H1 (cell line): ENCODE data around the gene MAP3K6. TPM values are rescaled to one million over a fixed set of nuclear protein-coding genes. Genes with fewer than 3 reads are reported as not detected.

Experiments used
- CTCF ChIA-PET: fragments of 300-600 bp; sonication (Branson Sonifier 250); formaldehyde crosslinking; loops from one replicate; lab custom pipeline; 2021; ENCODE audit not compliant: partially characterized antibody; lab: Charles Lee
- POLR2A ChIA-PET: fragments of 300-600 bp; sonication (Branson Sonifier 250); formaldehyde crosslinking; loops from one replicate; lab custom pipeline; 2021; ENCODE audit warnings: inconsistent platforms; ENCODE audit not compliant: partially characterized antibody; lab: Charles Lee
- DNase-seq, 2 experiments: peaks; one replicate each; pipeline versions ENCODE4 v3.0.0 to v3.0.0-alpha.2; 2010 to 2022; ENCODE audit warnings: low spot score in 2 of 2, low read depth in 1 of 2, mixed read lengths in 1 of 2
- FAIRE-seq: peaks from 2 replicates; lab custom pipeline; 2011; peaks lifted over from hg19 to GRCh38; lab: Jason Lieb, UNC
- H2AFZ ChIP-seq: 2 replicates; pipeline ENCODE4 v1.8.1; 2012; ENCODE audit warnings: low read length, inconsistent platforms
- H2AK5ac ChIP-seq: 2 replicates; pipeline ENCODE4 v1.6.1; 2013; ENCODE audit warnings: low read depth, low read length
- H2BK120ac ChIP-seq: replicated peaks from 2 replicates; pipeline ENCODE3; 2013; ENCODE audit warnings: low read depth, low read length, inconsistent platforms
- H2BK12ac ChIP-seq: 2 replicates; pipeline ENCODE4 v1.6.1; 2013; ENCODE audit warnings: low read depth, low read length
- H2BK15ac ChIP-seq: 2 replicates; pipeline ENCODE4 v1.6.1; 2013; ENCODE audit warnings: low read length
- H2BK20ac ChIP-seq: 2 replicates; pipeline ENCODE4 v1.6.1; 2013; ENCODE audit warnings: low read length
- H2BK5ac ChIP-seq: 2 replicates; pipeline ENCODE4 v1.6.1; 2013; ENCODE audit warnings: low read depth, low read length
- H3K14ac ChIP-seq: 2 replicates; pipeline ENCODE4 v1.6.1; 2013; ENCODE audit warnings: inconsistent platforms; ENCODE audit not compliant: insufficient read length
- H3K18ac ChIP-seq: 2 replicates; pipeline ENCODE4 v1.6.1; 2013; ENCODE audit warnings: low read length; ENCODE audit errors: extremely low read depth
- H3K23ac ChIP-seq: 2 replicates; pipeline ENCODE4 v1.6.1; 2013; ENCODE audit warnings: inconsistent platforms; ENCODE audit not compliant: insufficient read length
- H3K23me2 ChIP-seq: 2 replicates; pipeline ENCODE4 v1.6.1; 2013; ENCODE audit warnings: low read depth, low read length
- H3K27ac ChIP-seq: 2 replicates; pipeline ENCODE4 v1.6.1; 2011; ENCODE audit warnings: low read depth, low read length, inconsistent platforms
- H3K27me3 ChIP-seq, 4 experiments: replicated peaks in 1 of 4; 1 replicate in 1 of 4; 2 replicates in 3 of 4; pipeline versions ENCODE4 v1.6.1 to v1.8.1; 2011 to 2013; ENCODE audit warnings: low read length in 3 of 4, mild to moderate bottlenecking in 3 of 4, inconsistent platforms in 2 of 4, mixed read lengths in 2 of 4, moderate library complexity in 1 of 4; ENCODE audit not compliant: control insufficient read depth in 3 of 4, insufficient read depth in 3 of 4; ENCODE audit errors: extremely low read depth in 1 of 4
- H3K36me3 ChIP-seq, 4 experiments: 2 replicates each; pipeline versions ENCODE4 v1.6.1 to v1.8.1; 2011 to 2013; ENCODE audit warnings: mild to moderate bottlenecking in 4 of 4, low read length in 3 of 4, moderate library complexity in 2 of 4, control low read depth in 1 of 4, inconsistent platforms in 1 of 4; ENCODE audit not compliant: insufficient read depth in 4 of 4, control insufficient read depth in 2 of 4
- H3K4ac ChIP-seq: replicated peaks from 2 replicates; pipeline ENCODE3; 2013; ENCODE audit warnings: low read length, low read depth, mixed read lengths, inconsistent platforms; ENCODE audit not compliant: insufficient read length
- H3K4me1 ChIP-seq, 4 experiments: replicated peaks in 1 of 4; 1 replicate in 1 of 4; 2 replicates in 3 of 4; pipeline versions ENCODE4 v1.6.1 to v1.8.1; 2011 to 2013; ENCODE audit warnings: low read length in 3 of 4, inconsistent platforms in 2 of 4, mixed read lengths in 1 of 4; ENCODE audit not compliant: insufficient read depth in 4 of 4, control insufficient read depth in 3 of 4
- H3K4me2 ChIP-seq, 2 experiments: 2 replicates each; pipeline versions ENCODE4 v1.6.1 to v1.8.1; 2011 to 2013; ENCODE audit warnings: low read depth in 2 of 2, low read length in 2 of 2, control low read depth in 1 of 2, inconsistent platforms in 1 of 2, mild to moderate bottlenecking in 1 of 2; ENCODE audit not compliant: insufficient read depth in 1 of 2
- H3K4me3 ChIP-seq, 4 experiments: fragments of 200-600, 300-600 bp in 1 of 4; sonication (generic), shearing (Covaris generic), sonication (Bioruptor Twin) in 1 of 4; 2 replicates each; pipeline versions ENCODE4 v1.5.1 to v1.8.1; 2011 to 2016; ENCODE audit warnings: low read length in 4 of 4, low read depth in 3 of 4, control low read depth in 2 of 4, inconsistent platforms in 2 of 4, mild to moderate bottlenecking in 2 of 4, mixed read lengths in 1 of 4, moderate library complexity in 1 of 4; ENCODE audit not compliant: insufficient read depth in 2 of 4; ENCODE audit errors: extremely low read depth in 1 of 4
- H3K56ac ChIP-seq: replicated peaks from 2 replicates; pipeline ENCODE3; 2013; ENCODE audit warnings: low read depth, mild to moderate bottlenecking, mixed read lengths, low read length, inconsistent platforms; ENCODE audit not compliant: insufficient read length
- H3K79me1 ChIP-seq: 2 replicates; pipeline ENCODE4 v1.6.1; 2013; ENCODE audit warnings: low read depth, low read length, control low read depth
- H3K79me2 ChIP-seq, 2 experiments: 2 replicates each; pipeline versions ENCODE4 v1.6.1 to v1.8.1; 2012 to 2013; ENCODE audit warnings: low read length in 2 of 2, mild to moderate bottlenecking in 2 of 2, inconsistent platforms in 1 of 2; ENCODE audit not compliant: insufficient read depth in 2 of 2, control insufficient read depth in 1 of 2
- H3K9ac ChIP-seq, 4 experiments: replicated peaks in 1 of 4; 1 replicate in 1 of 4; 2 replicates in 3 of 4; pipeline versions ENCODE4 v1.6.1 to v1.8.1; 2011 to 2013; ENCODE audit warnings: low read depth in 3 of 4, low read length in 3 of 4, control low read depth in 2 of 4, mild to moderate bottlenecking in 2 of 4, moderate library complexity in 2 of 4, inconsistent platforms in 1 of 4; ENCODE audit errors: extremely low read depth in 1 of 4
- H3K9me3 ChIP-seq, 2 experiments: 2 replicates each; pipeline versions ENCODE4 v1.6.1 to v1.8.1; 2012 to 2013; ENCODE audit warnings: mild to moderate bottlenecking in 2 of 2, moderate library complexity in 2 of 2, control low read depth in 1 of 2, inconsistent platforms in 1 of 2, low read depth in 1 of 2, low read length in 1 of 2, mixed read lengths in 1 of 2; ENCODE audit not compliant: insufficient read depth in 2 of 2
- H4K20me1 ChIP-seq, 2 experiments: replicated peaks in 1 of 2; 2 replicates each; pipeline versions ENCODE3 to v1.8.1; 2011 to 2013; ENCODE audit warnings: inconsistent platforms in 2 of 2, low read length in 2 of 2, mild to moderate bottlenecking in 1 of 2; ENCODE audit not compliant: insufficient read depth in 2 of 2, control insufficient read depth in 1 of 2
- H4K5ac ChIP-seq: 2 replicates; pipeline ENCODE4 v1.6.1; 2013; ENCODE audit warnings: low read length, low read depth, mixed read lengths, inconsistent platforms; ENCODE audit not compliant: insufficient read length
- H4K8ac ChIP-seq: 2 replicates; pipeline ENCODE4 v1.8.0; 2013; ENCODE audit warnings: mild to moderate bottlenecking, moderate library complexity, low read length, inconsistent platforms; ENCODE audit not compliant: insufficient read depth; ENCODE audit errors: extremely low read depth
- H4K91ac ChIP-seq: replicated peaks from 2 replicates; pipeline ENCODE3; 2013; ENCODE audit warnings: low read length, mixed read lengths, inconsistent platforms; ENCODE audit not compliant: insufficient read length
- ASH2L ChIP-seq: fragments of 200-600, 300-600 bp; sonication (generic); IDR thresholded peaks from one replicate; pipeline ENCODE4 v1.7.1; 2017; ENCODE audit warnings: low read length
- FOSL1 ChIP-seq: IDR thresholded peaks from 2 replicates; pipeline ENCODE4 v1.6.1; 2011; ENCODE audit warnings: mild to moderate bottlenecking, low read depth, low read length, moderate library complexity; ENCODE audit not compliant: insufficient read depth
- JUN ChIP-seq: IDR thresholded peaks from 2 replicates; pipeline ENCODE4 v1.6.1; 2011; ENCODE audit warnings: low read depth, mild to moderate bottlenecking, improper control_type of control experiment, low read length
- SIX5 ChIP-seq: IDR thresholded peaks from 2 replicates; pipeline ENCODE4 v1.6.1; 2011; ENCODE audit warnings: mild to moderate bottlenecking, low read depth, low read length
- YY1 ChIP-seq: IDR thresholded peaks from 2 replicates; pipeline ENCODE4 v1.6.1; 2011; ENCODE audit warnings: low read depth, mild to moderate bottlenecking, low read length
- WGBS, 2 experiments: shearing (Covaris generic) in 1 of 2; methylation state at CpG; one replicate each; pipeline versions ENCODE4 v1.1.6 to v1.1.7; 2013 to 2015; ENCODE audit warnings: low lambda C conversion rate in 2 of 2, mixed read lengths in 2 of 2, inconsistent platforms in 1 of 2, low coverage in 1 of 2, missing lambda C conversion rate in 1 of 2; ENCODE audit not compliant: insufficient replicate concordance in 2 of 2, insufficient coverage in 1 of 2, insufficient read length in 1 of 2; ENCODE audit errors: extremely low coverage in 1 of 2, missing lambda C conversion rate in 1 of 2; 5-methylcytosine and 5-hydroxymethylcytosine counted together
- polyA plus RNA-seq, 7 experiments: library from polyadenylated mRNA; depleted of rRNA in 3 of 7; stranded (reverse) in 5 of 7; unstranded in 2 of 7; fragments of >200 nt in 5 of 7; fragments of 200-250 nt in 2 of 7; gene quantifications; 1 replicate in 5 of 7; 2 replicates in 1 of 7; 4 replicates in 1 of 7; pipeline versions ENCODE4 v1.2.1 to v1.2.3, GENCODE V29; 2011 to 2013; ENCODE audit warnings: missing spikeins in 2 of 7, mixed read lengths in 2 of 7
- total RNA-seq: library from RNA; stranded (reverse); fragmentation: NEBNext Ultra II Directional; extraction: Animal tissue kit (Norgen Biotek cat#: 25700); gene quantifications from 2 replicates; pipeline ENCODE4 v1.2.1, GENCODE V29; 2021

Gene MAP3K6
- total and polyA plus RNA-seq, 2 of the 8 experiments (the other 6 are each of a cell fraction or from before 2014, with no cell fraction given), result 7.4 to 7.6 TPM

GRCh38 chr1:27314169-27314568, 52.6 kb downstream of the MAP3K6 start:
- Histone ChIP-seq H2AFZ (no peak overlapping the region), H2AK5ac (no peak overlapping the region), H3K9ac (no peak overlapping the region), H4K20me1 (no peaks in the 10 kb centered on the region), H2BK12ac (no peak overlapping the region), H3K9me3 (no peaks in the 10 kb centered on the region), H3K4me2 (no peak overlapping the region), H3K36me3 (no peaks in the 10 kb centered on the region), H2BK5ac (no peak overlapping the region), H2BK20ac (no peak overlapping the region), H2BK120ac (no peak overlapping the region), H3K18ac (no peak overlapping the region), H3K27me3 (peaks cover 0 to 3% (median 0%) of the 10 kb centered on the region in 4 experiments; a peak in 1 of 7 replicates), H3K4me3 (no peak overlapping the region), H3K14ac (no peak overlapping the region), H4K8ac (no peak overlapping the region), H3K79me1 (no peaks in the 10 kb centered on the region), H3K23me2 (no peaks in the 10 kb centered on the region), H3K4ac (no peak overlapping the region), H3K79me2 (no peaks in the 10 kb centered on the region), H3K27ac (no peak overlapping the region), H3K56ac (no peak overlapping the region), H4K5ac (no peak overlapping the region), H3K4me1 (0 out of 7 replicates have a peak, but pooled peaks cover 0 to 2% (median 0%) of the 10 kb centered on the region in 4 experiments), H3K23ac (no peak overlapping the region), H2BK15ac (no peak overlapping the region), H4K91ac (no peak overlapping the region)
- FAIRE-seq, result no peak
- DNase-seq, result no peak
- 96% methylated on average over 3 of the region's 3 CpGs; no CpG with 5 or more reads in 1 of the 2 experiments for WGBS, 2 experiments
- CTCF ChIA-PET, result interaction anchor here (0.6 to 13.1 kb wide), 6 partner anchors 16 to 240 kb away, joined by 3 to 202 read pairs (median 4); partner anchors contain the start of gene FCN3
- POLR2A ChIA-PET, result interaction anchor here (1.5 kb wide), 1 partner anchor 9 kb away, joined by 6 read pairs; no protein-coding TSS in a partner anchor
- TF ChIP-seq YY1 (no peak), SIX5 (no peak), JUN (no peak), ASH2L (no peak), FOSL1 (no peak)
